ENCODE data around the gene TBC1D14.

The TBC1D14 gene

DNA sequence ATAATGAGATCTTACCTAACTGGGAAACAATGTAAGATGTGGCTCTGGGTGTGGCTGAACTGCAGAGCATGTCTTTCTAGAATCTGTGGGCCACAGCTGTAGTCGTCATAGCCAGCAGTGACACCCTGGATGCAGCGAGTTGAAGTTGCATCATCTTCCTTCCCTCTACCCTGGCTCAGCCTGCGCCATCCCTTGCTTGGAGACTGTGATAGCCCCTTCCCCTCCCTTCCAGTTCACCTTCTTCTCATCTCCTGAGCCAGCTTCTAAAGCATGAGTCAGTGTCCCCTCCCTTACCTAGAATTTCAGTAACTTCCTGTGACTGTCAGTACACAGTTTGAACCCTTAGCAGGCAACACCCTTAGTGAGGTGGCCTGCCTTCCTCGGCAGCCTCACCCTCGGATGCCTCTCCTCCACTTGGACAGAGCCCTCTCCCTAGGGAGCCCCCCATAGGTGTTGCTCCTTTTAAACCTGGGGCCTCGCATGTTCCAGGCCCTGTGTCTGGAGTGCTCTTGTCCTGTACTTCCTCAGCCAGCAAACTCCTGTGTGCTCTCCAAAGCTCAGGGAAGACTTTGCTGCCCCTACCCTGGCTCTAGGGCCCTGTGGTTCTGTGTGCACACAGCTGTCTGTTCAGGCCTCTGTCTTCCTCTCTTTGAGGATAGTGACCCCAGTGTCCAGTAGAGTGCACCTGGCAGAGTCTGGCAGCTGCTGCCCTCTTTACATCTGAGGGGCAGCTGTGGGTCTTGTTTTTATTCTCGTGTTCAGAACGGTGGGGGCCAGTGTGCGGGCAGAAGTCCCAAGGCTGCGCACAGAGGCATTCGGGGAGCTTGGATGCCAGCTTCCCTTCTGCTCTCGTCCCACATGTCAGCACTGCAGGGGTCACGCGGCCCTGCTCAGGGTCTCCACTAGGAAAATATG is 89.8 kb downstream of the TBC1D14 start:
- no peak overlapping the region for H3K27ac ChIP-seq

GRCh38 chr4:7000421-7001176 is 91.0 kb downstream of the TBC1D14 start:
- H3K27ac ChIP-seq: no peak overlapping the region
- TF ChIP-seq CTCF (IDR thresholded peaks at IDR 0.05): no peak
- no peak for TF ChIP-seq ZFX (IDR thresholded peaks at IDR 0.05; ENCODE audit: borderline replicate concordance)

More for the DNA sequence above, 89.8 kb downstream of the TBC1D14 start:
- TF ChIP-seq CTCF (IDR thresholded peaks at IDR 0.05) (no peak), ZFX (IDR thresholded peaks at IDR 0.05; ENCODE audit: borderline replicate concordance) (no peak)

GRCh38 chr4:7001271-7001670 is 91.6 kb downstream of the TBC1D14 start:
- no peak overlapping the region for H3K27ac ChIP-seq
- TF ChIP-seq ZFX (IDR thresholded peaks at IDR 0.05; ENCODE audit: borderline replicate concordance): no peak
- TF ChIP-seq CTCF (IDR thresholded peaks at IDR 0.05): no peak

- no peak overlapping the region for H3K27ac ChIP-seq
- TF ChIP-seq CTCF (IDR thresholded peaks at IDR 0.05) (no peak), ZFX (IDR thresholded peaks at IDR 0.05; ENCODE audit: borderline replicate concordance) (no peak)
Observed at GRCh38 chr4:7002336-7002735, 92.7 kb downstream of the TBC1D14 start.

- no peak for TF ChIP-seq ZFX (IDR thresholded peaks at IDR 0.05; ENCODE audit: borderline replicate concordance)
- TF ChIP-seq CTCF (IDR thresholded peaks at IDR 0.05): no peak
- no peak overlapping the region for H3K27ac ChIP-seq
Observed at GRCh38 chr4:7003176-7003878, 93.7 kb downstream of the TBC1D14 start.

DNA sequence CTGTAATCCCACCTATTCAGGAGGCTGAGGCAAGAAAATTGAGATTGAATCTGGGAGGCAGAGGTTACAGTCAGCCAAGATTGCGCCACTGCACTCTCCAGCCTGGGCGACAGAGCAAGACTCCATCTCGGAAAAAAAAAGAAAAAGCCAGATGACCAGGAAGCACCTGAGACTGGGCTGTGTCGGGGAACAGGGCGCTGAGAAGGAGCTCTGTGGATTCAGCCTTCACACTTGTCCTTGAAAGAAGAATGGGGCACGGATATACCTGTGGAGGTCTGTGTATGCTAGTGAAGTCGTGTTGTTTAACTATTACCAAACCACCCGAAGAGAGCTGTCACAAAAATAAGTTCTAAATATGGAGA is 94.2 kb downstream of the TBC1D14 start:
- no peak overlapping the region for H3K27ac ChIP-seq
- TF ChIP-seq ZFX (IDR thresholded peaks at IDR 0.05; ENCODE audit: borderline replicate concordance): no peak
- TF ChIP-seq CTCF (IDR thresholded peaks at IDR 0.05): no peak
